Activated CD8-positive, alpha-beta memory T cell treated with anti-CD3 and anti-CD28 coated beads, Interleukin-2, amount 50 U/mL, for 48 hours (primary cell): ENCODE measurements around the gene GPR37.

Experiments used
- DNase-seq: peaks from one replicate; pipeline ENCODE4 v3.0.0-alpha.2; 2020

GPR37 gene

GRCh38 chr7:124724079-124724478 lies 41.5 kb downstream of the GPR37 start:
- no peak for DNase-seq

GRCh38 chr7:124723012-124723411 lies 42.6 kb downstream of the GPR37 start:
- DNase-seq: no peak

GRCh38 chr7:124722292-124722691 lies 43.3 kb downstream of the GPR37 start:
- no peak for DNase-seq

GRCh38 chr7:124720195-124720594 lies 45.4 kb downstream of the GPR37 start:
- DNase-seq: no peak

GRCh38 chr7:124718032-124718766 lies 47.4 kb downstream of the GPR37 start:
- DNase-seq: no peak

GRCh38 chr7:124716894-124717293 lies 48.7 kb downstream of the GPR37 start:
- no peak for DNase-seq

GRCh38 chr7:124713086-124713485 lies 52.5 kb downstream of the GPR37 start:
- DNase-seq: no peak

GRCh38 chr7:124712017-124712416 lies 53.6 kb downstream of the GPR37 start:
- DNase-seq: no peak

GRCh38 chr7:124702385-124702784 lies 63.2 kb downstream of the GPR37 start:
- no peak for DNase-seq

GRCh38 chr7:124701955-124702354 lies 63.6 kb downstream of the GPR37 start:
- no peak for DNase-seq

- DNase-seq: no peak
Observed at GRCh38 chr7:124700655-124701054, 64.9 kb downstream of the GPR37 start.

GRCh38 chr7:124698964-124699363 lies 66.6 kb downstream of the GPR37 start:
- DNase-seq: no peak

GRCh38 chr7:124697746-124698145 lies 67.8 kb downstream of the GPR37 start:
- DNase-seq: no peak
